ENCODE data around the gene GK2. TPM values are rescaled to one million over a fixed set of nuclear protein-coding genes. Genes with fewer than 3 reads are reported as not detected.

The GK2 gene
- total RNA-seq (2021), result not detected in 2 replicates
- Bru-seq, nascent RNA, result not detected
- not detected for BruChase-seq, experiment 1, labeled RNA remaining after a 2-hour chase
- not detected for BruChase-seq, experiment 2, labeled RNA remaining after a 6-hour chase
- long read RNA-seq, result 0 reads

GRCh38 chr4:79408063-79408462 is at the start of gene GK2:
GK2 (minus strand) TSS chr4:79408228; CDS start chr4:79408200, 28 bp downstream.
- Histone ChIP-seq H3K4me3 (no peak within 1 kb of the TSS), H3K27me3 (ENCODE audit: insufficient read depth, low read depth) (no peaks in the 10 kb centered on the region), H3K4me2 (no peak within 1 kb of the TSS), H3K9me3 (ENCODE audit: insufficient read depth, low read depth) (no peaks in the 10 kb centered on the region), H3K27ac (no peak within 1 kb of the TSS), H3K79me2 (ENCODE audit: low read depth) (no peaks in the 10 kb centered on the region), H3K36me3 (ENCODE audit: low read depth) (no peaks in the 10 kb centered on the region), H2AFZ (no peak within 1 kb of the TSS), H3F3A (ENCODE audit: insufficient read depth, low read depth) (no peaks in the 10 kb centered on the region), H3K9me2 (ENCODE audit: insufficient read depth) (no peaks in the 10 kb centered on the region), H4K20me1 (ENCODE audit: insufficient read depth) (no peaks in the 10 kb centered on the region), H3K4me1 (replicated peaks; ENCODE audit: insufficient read depth) (no peaks in the 10 kb centered on the region)
- BruUV-seq (replicated peaks), result no TSS peak
- no peak for DNase-seq
- intact Hi-C loops (cut with micrococcal nuclease; ENCODE audit: unreplicated experiment), result no loop called here
- ChIA-PET POLR2A (ENCODE audit: unreplicated experiment) (no interaction called here), CTCF (no interaction called here)
- TF ChIP-seq EZH2 (IDR thresholded peaks at IDR 0.05; ENCODE audit: low read depth) (no peak), CTCF (conservative IDR thresholded peaks at IDR 0.05) (no peak)

- H3K36me3 ChIP-seq (ENCODE audit: low read depth), result no peaks in the 10 kb centered on the region
- TF ChIP-seq CTCF (conservative IDR thresholded peaks at IDR 0.05), result no peak
- no peak for TF ChIP-seq EZH2 (IDR thresholded peaks at IDR 0.05; ENCODE audit: low read depth)
- BruUV-seq (replicated peaks), result no TSS peak
- H3K79me2 ChIP-seq (ENCODE audit: low read depth), result no peaks in the 10 kb centered on the region
- no peak overlapping the region for H3K4me2 ChIP-seq
- no peaks in the 10 kb centered on the region for H3F3A ChIP-seq (ENCODE audit: insufficient read depth, low read depth)
- no peak overlapping the region for H2AFZ ChIP-seq
- H3K4me1 ChIP-seq (replicated peaks; ENCODE audit: insufficient read depth), result no peaks in the 10 kb centered on the region
- H4K20me1 ChIP-seq (ENCODE audit: insufficient read depth), result no peaks in the 10 kb centered on the region
- no peak overlapping the region for H3K27ac ChIP-seq
- H3K9me3 ChIP-seq (ENCODE audit: insufficient read depth, low read depth), result no peaks in the 10 kb centered on the region
- POLR2A ChIA-PET (ENCODE audit: unreplicated experiment), result no interaction called here
- no peak overlapping the region for H3K4me3 ChIP-seq
- intact Hi-C loops (cut with micrococcal nuclease; ENCODE audit: unreplicated experiment), result no loop called here
- no peaks in the 10 kb centered on the region for H3K9me2 ChIP-seq (ENCODE audit: insufficient read depth)
- CTCF ChIA-PET, result no interaction called here
- H3K27me3 ChIP-seq (ENCODE audit: insufficient read depth, low read depth), result no peaks in the 10 kb centered on the region
- no peak for DNase-seq
Observed at GRCh38 chr4:79455216-79455615, 47.2 kb upstream of the GK2 start.

- no peak overlapping the region for H3K4me2 ChIP-seq
- no peaks in the 10 kb centered on the region for H3K4me1 ChIP-seq (replicated peaks; ENCODE audit: insufficient read depth)
- TF ChIP-seq CTCF (conservative IDR thresholded peaks at IDR 0.05) (no peak), EZH2 (IDR thresholded peaks at IDR 0.05; ENCODE audit: low read depth) (no peak)
- CTCF ChIA-PET, result no interaction called here
- BruUV-seq (replicated peaks), result no TSS peak
- H3K27me3 ChIP-seq (ENCODE audit: insufficient read depth, low read depth), result no peaks in the 10 kb centered on the region
- DNase-seq, result no peak
- no peak overlapping the region for H3K27ac ChIP-seq
- no peaks in the 10 kb centered on the region for H3K36me3 ChIP-seq (ENCODE audit: low read depth)
- H3K9me3 ChIP-seq (ENCODE audit: insufficient read depth, low read depth), result no peaks in the 10 kb centered on the region
- H3K4me3 ChIP-seq, result no peak overlapping the region
- no peak overlapping the region for H2AFZ ChIP-seq
- no peaks in the 10 kb centered on the region for H4K20me1 ChIP-seq (ENCODE audit: insufficient read depth)
- no peaks in the 10 kb centered on the region for H3F3A ChIP-seq (ENCODE audit: insufficient read depth, low read depth)
- H3K9me2 ChIP-seq (ENCODE audit: insufficient read depth), result no peaks in the 10 kb centered on the region
- H3K79me2 ChIP-seq (ENCODE audit: low read depth), result no peaks in the 10 kb centered on the region
- POLR2A ChIA-PET (ENCODE audit: unreplicated experiment), result no interaction called here
- intact Hi-C loops (cut with micrococcal nuclease; ENCODE audit: unreplicated experiment), result no loop called here
Observed at GRCh38 chr4:79454656-79455055, 46.6 kb upstream of the GK2 start.

Data from PC-9 (cell line).